IPS DF 6.9 (cell line): ENCODE data around the gene SEZ6L2.

ENCODE experiments used
- DNase-seq: peaks from one replicate; pipeline ENCODE4 v3.0.0-alpha.2; 2013; ENCODE audit warnings: low read depth, low spot score
- H3K27ac ChIP-seq: one replicate; pipeline ENCODE4 v1.5.1; 2013; ENCODE audit warnings: low read length, control low read depth
- H3K27me3 ChIP-seq: 2 replicates; pipeline ENCODE4 v1.6.1; 2013; ENCODE audit warnings: mild to moderate bottlenecking, low read length; ENCODE audit not compliant: control insufficient read depth, insufficient read depth
- H3K36me3 ChIP-seq: 2 replicates; pipeline ENCODE4 v1.6.1; 2013; ENCODE audit warnings: low read length; ENCODE audit not compliant: control insufficient read depth, insufficient read depth
- H3K4me1 ChIP-seq: 2 replicates; pipeline ENCODE4 v1.6.1; 2013; ENCODE audit warnings: low read length; ENCODE audit not compliant: control insufficient read depth, insufficient read depth
- H3K4me3 ChIP-seq: 2 replicates; pipeline ENCODE4 v1.5.1; 2013; ENCODE audit warnings: mild to moderate bottlenecking, low read length
- H3K9me3 ChIP-seq: 2 replicates; pipeline ENCODE4 v1.6.1; 2013; ENCODE audit warnings: low read length, inconsistent platforms; ENCODE audit not compliant: control insufficient read depth, insufficient read depth
- WGBS: extraction: QIAGEN DNeasy Blood & Tissue Kit; methylation state at CpG from one replicate; pipeline ENCODE4 v1.1.7; 2013; ENCODE audit warnings: mixed read lengths, missing lambda C conversion rate; ENCODE audit not compliant: insufficient read length, insufficient coverage; 5-methylcytosine and 5-hydroxymethylcytosine counted together

SEZ6L2 gene

GRCh38 chr16:29854520-29855100 lies 44.7 kb downstream of the SEZ6L2 start:
- DNase-seq = no peak

DNA sequence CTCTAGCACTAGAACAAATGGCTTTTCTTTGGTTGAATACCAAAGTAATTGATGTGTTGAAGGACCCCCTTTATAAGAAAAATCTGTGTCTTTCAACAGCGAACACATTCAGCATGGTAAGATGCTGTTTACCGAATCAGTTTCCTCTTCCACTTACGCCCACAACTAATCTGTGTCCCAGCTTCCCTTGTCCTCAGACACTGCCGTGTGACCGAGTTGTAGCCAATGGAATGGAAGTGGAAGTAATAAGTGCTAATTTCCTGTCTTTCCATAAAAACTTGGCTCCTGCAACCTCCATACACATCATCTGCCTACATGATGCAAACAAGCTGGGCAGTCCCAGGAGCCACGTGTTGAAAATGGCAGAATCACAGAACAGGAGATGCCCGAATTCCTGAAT lies 46.7 kb downstream of the SEZ6L2 start:
- H3K27me3 ChIP-seq = no peaks in the 10 kb centered on the region
- H3K4me1 ChIP-seq = no peaks in the 10 kb centered on the region; the same call in 1 of the 2 replicates
- whole genome bisulfite sequencing = no CpG with 5 or more reads among the region's 7 CpGs
- no peak overlapping the region for H3K4me3 ChIP-seq
- H3K36me3 ChIP-seq = no peaks in the 10 kb centered on the region
- DNase-seq = no peak
- no peak overlapping the region for H3K27ac ChIP-seq
- H3K9me3 ChIP-seq = no peaks in the 10 kb centered on the region

More at GRCh38 chr16:29854520-29855100, 44.7 kb downstream of the SEZ6L2 start:
- no CpG with 5 or more reads among the region's 5 CpGs for WGBS
- no peaks in the 10 kb centered on the region for H3K4me1 ChIP-seq
- H3K4me3 ChIP-seq = no peak overlapping the region
- H3K27ac ChIP-seq = no peak overlapping the region
- H3K27me3 ChIP-seq = no peaks in the 10 kb centered on the region
- peaks cover 7% of the 10 kb centered on the region for H3K36me3 ChIP-seq
- H3K9me3 ChIP-seq = no peaks in the 10 kb centered on the region

- Histone ChIP-seq H3K27ac (no peak overlapping the region), H3K36me3 (no peaks in the 10 kb centered on the region), H3K27me3 (no peaks in the 10 kb centered on the region), H3K4me1 (no peaks in the 10 kb centered on the region; the same call in 1 of the 2 replicates), H3K4me3 (no peak overlapping the region), H3K9me3 (no peaks in the 10 kb centered on the region)
- no CpG with 5 or more reads among the region's 3 CpGs for WGBS
- no peak for DNase-seq
Observed at GRCh38 chr16:29850998-29851397, 48.4 kb downstream of the SEZ6L2 start.

GRCh38 chr16:29849505-29849904 lies 49.8 kb downstream of the SEZ6L2 start:
- Histone ChIP-seq H3K4me3 (no peak overlapping the region), H3K27ac (no peak overlapping the region), H3K36me3 (no peaks in the 10 kb centered on the region), H3K27me3 (no peaks in the 10 kb centered on the region), H3K4me1 (no peaks in the 10 kb centered on the region; the same call in 1 of the 2 replicates), H3K9me3 (no peaks in the 10 kb centered on the region)
- WGBS = no CpG with 5 or more reads among the region's 5 CpGs
- DNase-seq = no peak

DNA sequence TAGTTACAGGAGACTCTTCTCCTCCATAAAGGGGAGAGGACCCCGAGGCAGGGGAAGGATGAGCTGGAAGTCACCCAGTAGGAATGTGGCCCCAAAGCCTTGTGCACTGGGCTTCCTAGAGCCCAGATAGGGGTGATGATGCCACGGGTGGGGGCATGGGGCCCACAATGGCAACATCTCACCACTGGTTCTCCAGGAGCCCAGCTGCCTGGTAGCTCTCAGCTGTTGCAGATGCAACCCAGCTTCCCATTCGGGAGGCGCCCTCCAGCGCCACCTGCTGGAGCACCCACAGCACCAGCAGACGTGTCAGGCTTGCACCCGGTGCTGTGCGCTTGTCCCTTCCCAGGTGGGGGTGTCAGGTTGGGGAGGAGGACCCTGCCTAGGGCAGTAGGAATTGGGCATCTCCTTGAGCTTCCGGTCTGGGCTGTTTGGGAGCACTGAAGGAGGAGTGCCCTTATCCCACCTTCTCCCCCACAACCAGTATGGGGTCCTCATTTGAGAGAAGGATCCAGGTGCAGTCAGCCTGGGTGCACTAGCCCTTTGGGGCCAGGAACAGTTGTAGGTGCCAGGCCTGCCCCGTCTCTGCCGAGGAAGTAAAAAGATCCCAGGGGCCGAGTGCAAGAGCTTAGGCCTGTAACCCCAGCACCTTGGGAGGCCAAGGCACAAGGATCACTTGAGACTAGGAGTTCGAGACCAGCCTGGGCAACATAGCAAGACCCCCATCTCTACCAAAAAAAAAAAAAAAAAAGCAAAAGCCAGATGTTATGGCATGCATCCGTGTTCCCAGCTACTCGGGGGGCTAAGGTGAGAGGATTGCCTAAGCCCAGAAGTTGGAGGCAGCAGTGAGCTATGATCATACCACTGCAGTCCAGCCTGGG lies 50.7 kb downstream of the SEZ6L2 start:
- H3K27me3 ChIP-seq = no peaks in the 10 kb centered on the region
- no peaks in the 10 kb centered on the region for H3K9me3 ChIP-seq
- no peak overlapping the region for H3K4me3 ChIP-seq
- no peaks in the 10 kb centered on the region for H3K36me3 ChIP-seq
- H3K4me1 ChIP-seq = no peaks in the 10 kb centered on the region; the same call in 1 of the 2 replicates
- DNase-seq = peak; percentile 33
- no peak overlapping the region for H3K27ac ChIP-seq
- WGBS = no CpG with 5 or more reads among the region's 15 CpGs

DNA sequence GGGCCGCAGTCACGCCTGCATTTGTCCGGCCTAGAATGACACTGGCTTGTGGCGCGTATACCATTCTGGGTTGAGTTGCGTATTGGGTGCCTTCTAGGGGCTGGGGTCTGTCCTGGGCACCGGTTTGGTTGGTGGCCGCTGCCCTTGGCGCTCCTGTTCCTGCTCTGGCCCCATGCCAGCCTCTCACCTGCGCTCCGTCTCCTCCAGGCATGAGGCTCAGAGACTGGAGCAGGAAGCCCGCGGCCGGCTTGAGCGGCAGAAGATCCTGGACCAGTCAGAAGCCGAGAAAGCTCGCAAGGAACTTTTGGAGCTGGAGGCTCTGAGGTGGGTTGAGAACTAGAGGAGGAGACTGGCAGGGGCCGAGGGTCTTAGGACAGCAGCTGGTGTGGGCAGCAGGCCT lies 53.7 kb downstream of the SEZ6L2 start:
- Histone ChIP-seq H3K36me3 (no peaks in the 10 kb centered on the region), H3K27me3 (no peaks in the 10 kb centered on the region), H3K9me3 (no peaks in the 10 kb centered on the region), H3K4me1 (no peaks in the 10 kb centered on the region; the same call in 1 of the 2 replicates), H3K27ac (no peak overlapping the region), H3K4me3 (no peak overlapping the region)
- no peak for DNase-seq
- no CpG with 5 or more reads among the region's 18 CpGs for WGBS

GRCh38 chr16:29844575-29845331 lies 54.6 kb downstream of the SEZ6L2 start:
- Histone ChIP-seq H3K36me3 (no peaks in the 10 kb centered on the region), H3K9me3 (no peaks in the 10 kb centered on the region), H3K4me1 (no peaks in the 10 kb centered on the region; the same call in 1 of the 2 replicates), H3K4me3 (no peak overlapping the region), H3K27ac (no peak overlapping the region), H3K27me3 (no peaks in the 10 kb centered on the region)
- no peak for DNase-seq
- WGBS = no CpG with 5 or more reads among the region's 28 CpGs

DNA sequence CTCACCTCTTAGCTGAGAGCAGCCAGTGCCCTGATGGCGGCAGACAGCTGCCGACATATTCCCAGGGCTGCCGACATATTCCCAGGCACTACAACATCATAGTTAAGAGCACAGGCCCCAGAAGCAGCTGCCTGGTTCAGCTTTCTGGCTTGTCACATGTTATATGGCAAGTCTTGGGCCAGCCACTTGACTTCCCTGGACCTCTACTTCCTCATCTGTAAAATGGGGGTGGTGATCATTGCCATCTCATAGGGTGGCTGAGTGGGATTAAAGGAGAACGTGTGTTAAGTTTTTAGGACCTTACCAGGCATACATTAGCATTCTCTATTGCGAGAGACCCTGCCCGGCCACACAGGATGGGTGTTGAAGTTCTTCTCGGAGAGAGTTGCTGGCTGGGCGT lies 55.4 kb downstream of the SEZ6L2 start:
- Histone ChIP-seq H3K27ac (no peak overlapping the region), H3K36me3 (no peaks in the 10 kb centered on the region)
- no CpG with 5 or more reads among the region's 8 CpGs for WGBS

DNA sequence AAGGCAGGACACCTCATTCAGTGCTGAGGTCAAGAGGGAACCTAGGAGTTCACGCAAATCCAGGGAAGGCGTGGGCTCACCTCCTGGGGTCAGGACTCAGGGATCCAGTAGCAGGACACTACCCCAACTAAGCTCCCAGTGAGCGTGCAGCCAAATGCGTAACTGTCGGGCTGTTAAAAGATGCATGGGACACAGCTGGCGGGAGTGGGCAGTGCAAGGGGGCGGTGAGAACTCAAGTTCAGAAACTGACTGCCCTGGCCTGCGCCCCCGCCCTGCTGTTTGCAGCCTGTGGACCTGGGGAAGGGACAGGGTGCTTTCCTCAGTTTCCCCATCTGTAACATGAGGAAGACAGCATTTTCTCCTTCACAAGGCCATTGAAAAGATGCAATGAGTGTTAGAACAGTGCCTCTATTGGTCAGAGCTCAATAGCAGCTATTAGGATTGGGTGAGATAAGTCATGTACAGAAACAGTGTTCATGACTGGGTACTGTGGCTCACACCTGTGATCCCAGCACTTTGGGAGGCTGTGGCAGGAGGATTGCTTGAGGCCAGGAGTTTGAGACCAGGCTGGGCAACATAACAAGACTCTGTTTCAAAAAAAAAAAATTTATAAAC lies 56.5 kb downstream of the SEZ6L2 start:
- no peaks in the 10 kb centered on the region for H3K36me3 ChIP-seq
- no peak for DNase-seq
- WGBS = no CpG with 5 or more reads among the region's 9 CpGs
- H3K9me3 ChIP-seq = no peaks in the 10 kb centered on the region
- H3K4me3 ChIP-seq = no peak overlapping the region
- no peaks in the 10 kb centered on the region for H3K27me3 ChIP-seq
- no peaks in the 10 kb centered on the region for H3K4me1 ChIP-seq
- H3K27ac ChIP-seq = no peak overlapping the region

More for the DNA sequence above, 55.4 kb downstream of the SEZ6L2 start:
- Histone ChIP-seq H3K4me3 (no peak overlapping the region), H3K27me3 (no peaks in the 10 kb centered on the region), H3K4me1 (no peaks in the 10 kb centered on the region), H3K9me3 (no peaks in the 10 kb centered on the region)
- no peak for DNase-seq

DNA sequence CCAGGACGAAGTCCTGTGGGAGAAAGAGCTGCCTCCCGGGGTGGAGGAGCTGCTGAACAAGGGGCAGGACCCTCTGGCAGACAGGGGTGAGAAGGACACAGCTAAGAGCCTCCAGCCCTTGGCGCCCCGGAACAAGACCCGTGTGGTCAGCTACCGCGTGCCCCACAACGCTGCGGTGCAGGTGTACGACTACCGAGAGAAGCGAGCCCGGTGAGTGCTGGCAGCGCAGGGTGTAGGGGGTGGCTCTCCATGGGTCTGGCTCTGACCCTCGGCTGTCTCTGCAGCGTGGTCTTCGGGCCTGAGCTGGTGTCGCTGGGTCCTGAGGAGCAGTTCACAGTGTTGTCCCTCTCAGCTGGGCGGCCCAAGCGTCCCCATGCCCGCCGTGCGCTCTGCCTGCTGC lies 57.7 kb downstream of the SEZ6L2 start:
- Histone ChIP-seq H3K4me3 (no peak overlapping the region), H3K4me1 (no peaks in the 10 kb centered on the region), H3K9me3 (no peaks in the 10 kb centered on the region), H3K36me3 (no peaks in the 10 kb centered on the region), H3K27me3 (no peaks in the 10 kb centered on the region), H3K27ac (no peak overlapping the region)
- WGBS = no CpG with 5 or more reads among the region's 23 CpGs
- no peak for DNase-seq
